Measurements from ENCODE around the gene PDE6B.

The PDE6B gene

GRCh38 chr4:658681-659667 is 33.6 kb downstream of the PDE6B start:
- Histone ChIP-seq H4K20me1 (ENCODE audit: low read depth, low read length) (no peaks in the 10 kb centered on the region), H2AFZ (ENCODE audit: low read depth, low read length, severe bottlenecking) (no peak overlapping the region), H3K9ac (ENCODE audit: low read length) (no peak overlapping the region), H3K27me3 (ENCODE audit: low read length) (no peaks in the 10 kb centered on the region), H3K4me2 (ENCODE audit: low read depth, low read length, poor library complexity, severe bottlenecking) (no peak overlapping the region), H3F3A (ENCODE audit: insufficient read depth) (no peaks in the 10 kb centered on the region), H3K9me3 (ENCODE audit: insufficient read depth, low read length) (no peaks in the 10 kb centered on the region), H3K27ac (ENCODE audit: low read depth, low read length) (no peak overlapping the region), H3K4me3 (ENCODE audit: insufficient read depth, low read length, poor library complexity, severe bottlenecking) (no peak overlapping the region), H3K79me2 (ENCODE audit: insufficient read depth, low read length) (no peaks in the 10 kb centered on the region), H3K9me2 (replicated peaks; ENCODE audit: insufficient read depth, low read length) (no peaks in the 10 kb centered on the region), H3K36me3 (ENCODE audit: low read length) (no peaks in the 10 kb centered on the region)
- TF ChIP-seq EZH2phosphoT487 (conservative IDR thresholded peaks at IDR 0.05; ENCODE audit: low read length) (no peak), CTCF (IDR thresholded peaks at IDR 0.05; ENCODE audit: insufficient read depth, low read length, poor library complexity, severe bottlenecking) (no peak)

GRCh38 chr4:659851-660250 is 34.5 kb downstream of the PDE6B start:
- H3K9ac ChIP-seq (ENCODE audit: low read length), result no peak overlapping the region
- TF ChIP-seq CTCF (IDR thresholded peaks at IDR 0.05; ENCODE audit: insufficient read depth, low read length, poor library complexity, severe bottlenecking) (no peak), EZH2phosphoT487 (conservative IDR thresholded peaks at IDR 0.05; ENCODE audit: low read length) (no peak)

GRCh38 chr4:660401-660800 is 35.0 kb downstream of the PDE6B start:
- no peaks in the 10 kb centered on the region for H3K27me3 ChIP-seq (ENCODE audit: low read length)
- TF ChIP-seq EZH2phosphoT487 (conservative IDR thresholded peaks at IDR 0.05; ENCODE audit: low read length), result no peak
- no peak for TF ChIP-seq CTCF (IDR thresholded peaks at IDR 0.05; ENCODE audit: insufficient read depth, low read length, poor library complexity, severe bottlenecking)
- no peaks in the 10 kb centered on the region for H3K79me2 ChIP-seq (ENCODE audit: insufficient read depth, low read length)
- no peaks in the 10 kb centered on the region for H4K20me1 ChIP-seq (ENCODE audit: low read depth, low read length)
- no peak overlapping the region for H3K4me3 ChIP-seq (ENCODE audit: insufficient read depth, low read length, poor library complexity, severe bottlenecking)
- no peaks in the 10 kb centered on the region for H3F3A ChIP-seq (ENCODE audit: insufficient read depth)
- H3K27ac ChIP-seq (ENCODE audit: low read depth, low read length), result no peak overlapping the region
- no peak overlapping the region for H3K4me2 ChIP-seq (ENCODE audit: low read depth, low read length, poor library complexity, severe bottlenecking)
- H3K36me3 ChIP-seq (ENCODE audit: low read length), result no peaks in the 10 kb centered on the region
- H2AFZ ChIP-seq (ENCODE audit: low read depth, low read length, severe bottlenecking), result no peak overlapping the region
- H3K9me2 ChIP-seq (replicated peaks; ENCODE audit: insufficient read depth, low read length), result no peaks in the 10 kb centered on the region
- H3K9me3 ChIP-seq (ENCODE audit: insufficient read depth, low read length), result no peaks in the 10 kb centered on the region
- no peak overlapping the region for H3K9ac ChIP-seq (ENCODE audit: low read length)

More at GRCh38 chr4:659851-660250, 34.5 kb downstream of the PDE6B start:
- Histone ChIP-seq H2AFZ (ENCODE audit: low read depth, low read length, severe bottlenecking) (no peak overlapping the region), H3K27me3 (ENCODE audit: low read length) (no peaks in the 10 kb centered on the region), H3K36me3 (ENCODE audit: low read length) (no peaks in the 10 kb centered on the region), H3K79me2 (ENCODE audit: insufficient read depth, low read length) (no peaks in the 10 kb centered on the region), H3K27ac (ENCODE audit: low read depth, low read length) (no peak overlapping the region), H4K20me1 (ENCODE audit: low read depth, low read length) (no peaks in the 10 kb centered on the region), H3K9me3 (ENCODE audit: insufficient read depth, low read length) (no peaks in the 10 kb centered on the region), H3K4me2 (ENCODE audit: low read depth, low read length, poor library complexity, severe bottlenecking) (no peak overlapping the region), H3F3A (ENCODE audit: insufficient read depth) (no peaks in the 10 kb centered on the region), H3K4me3 (ENCODE audit: insufficient read depth, low read length, poor library complexity, severe bottlenecking) (no peak overlapping the region), H3K9me2 (replicated peaks; ENCODE audit: insufficient read depth, low read length) (no peaks in the 10 kb centered on the region)
